T follicular helper cell (primary cell): ENCODE results near the gene CRYBG1.

Source experiments
- DNase-seq: peaks from one replicate; pipeline ENCODE4 v3.0.0-alpha.2; 2020; ENCODE audit warnings: low read depth

Gene CRYBG1

DNA sequence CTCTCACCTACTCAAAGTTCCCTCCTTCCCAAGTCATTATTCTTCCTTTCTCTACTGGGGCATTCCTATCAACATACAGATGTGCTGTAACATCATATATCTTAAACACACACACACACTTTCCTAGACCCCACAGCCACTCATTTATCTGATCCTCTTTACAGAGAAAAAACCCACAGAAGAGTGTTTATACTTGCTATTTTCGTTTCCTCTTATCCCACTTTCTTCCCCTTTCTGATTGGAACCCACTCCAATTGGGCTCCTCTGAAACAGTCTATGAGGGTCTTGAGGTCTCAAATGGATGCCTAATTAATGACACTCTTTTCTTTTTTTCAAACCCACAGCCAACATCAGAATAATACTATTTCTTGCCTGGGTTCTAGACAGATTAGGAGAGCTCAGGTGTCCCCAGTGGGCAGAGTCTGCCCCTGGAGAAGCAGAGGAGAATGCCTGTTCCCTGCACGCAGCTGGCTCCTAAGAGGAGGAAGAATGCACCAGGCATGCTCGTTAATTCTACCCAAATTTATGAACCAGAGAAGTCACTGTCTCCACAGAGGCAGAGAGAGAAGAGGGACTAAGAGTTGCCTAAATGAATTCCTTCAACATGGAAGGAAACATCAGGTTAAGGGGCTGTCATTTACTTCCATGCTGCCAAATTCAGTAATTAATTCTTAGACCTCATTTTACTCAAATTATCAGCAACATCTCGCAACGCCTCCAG, 65.9 kb downstream of the CRYBG1 start:
- no peak for DNase-seq

DNA sequence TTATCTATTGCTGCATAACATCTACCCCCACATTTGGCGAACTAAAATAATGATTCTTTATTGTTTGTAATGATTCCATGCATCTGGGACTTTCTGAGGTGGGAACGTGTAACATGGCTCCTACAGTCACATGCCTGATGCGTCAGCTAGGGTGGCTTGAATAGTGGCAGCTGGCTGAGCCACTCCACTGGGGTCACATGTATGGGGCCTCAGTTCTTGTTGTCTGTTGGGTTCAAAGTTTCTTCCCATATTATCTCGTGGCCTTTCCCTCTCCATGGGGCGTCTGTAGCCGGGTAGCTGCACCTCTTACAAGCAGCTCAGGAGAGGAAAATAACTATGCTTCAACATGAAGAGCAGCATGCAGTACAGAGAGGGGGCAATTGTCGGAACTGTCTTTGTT, 69.9 kb downstream of the CRYBG1 start:
- DNase-seq, result no peak

DNA sequence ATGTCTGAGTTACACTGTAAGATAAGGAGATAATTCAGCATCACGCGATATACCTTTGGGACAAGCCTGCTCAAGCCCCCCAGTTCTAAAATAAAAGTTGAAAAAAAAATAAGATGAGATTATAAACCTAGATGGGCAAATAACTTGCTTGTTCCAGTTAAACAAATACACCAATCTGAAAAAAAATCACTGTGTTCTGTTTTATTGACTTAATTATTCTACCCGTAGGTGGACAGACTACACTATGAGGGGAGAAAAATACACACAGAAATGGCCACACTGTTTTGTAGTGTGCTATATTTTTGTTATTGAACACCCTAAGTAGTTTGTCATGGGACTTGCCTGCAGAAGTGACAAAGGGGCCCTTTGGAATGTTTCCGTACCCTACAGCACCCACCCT, 70.9 kb downstream of the CRYBG1 start:
- no peak for DNase-seq

DNA sequence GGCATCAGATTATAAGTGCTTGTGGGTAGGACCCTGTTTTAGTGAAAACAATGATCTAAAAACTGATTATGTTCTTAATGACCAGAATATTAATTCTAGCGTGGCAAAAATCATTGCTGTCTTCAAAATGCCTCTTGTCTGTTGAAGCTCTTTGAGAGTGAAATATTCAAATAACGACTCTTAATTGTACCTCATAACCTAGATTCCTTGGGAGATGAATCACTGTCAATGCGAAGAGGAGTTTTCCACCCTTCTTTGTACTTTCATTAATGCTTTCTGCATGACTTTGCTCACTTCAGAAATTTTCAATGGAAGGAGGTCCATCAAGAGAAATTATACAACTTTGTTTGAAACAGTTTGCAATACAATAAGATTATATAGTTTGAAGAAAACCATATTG, 71.5 kb downstream of the CRYBG1 start:
- DNase-seq, result no peak

DNA sequence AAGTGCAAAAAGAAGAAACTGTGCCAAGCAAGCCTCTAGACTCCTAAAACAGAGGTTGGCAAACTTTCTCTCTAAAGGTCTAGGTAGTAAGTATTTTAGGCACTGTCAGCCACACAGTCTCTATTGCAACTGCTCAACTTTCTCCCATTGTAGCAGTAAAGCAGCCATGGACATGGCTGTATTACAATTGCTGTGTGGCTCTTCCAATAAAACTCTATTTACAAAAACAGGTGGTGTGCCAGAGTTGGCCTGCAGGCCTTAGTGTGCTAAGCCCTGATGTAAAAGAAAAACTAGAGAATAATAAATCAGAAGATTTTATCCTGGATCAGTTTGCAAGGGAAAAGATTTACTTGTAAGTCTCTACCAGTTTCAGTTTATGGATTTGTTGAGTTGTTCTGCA, 74.0 kb downstream of the CRYBG1 start:
- no peak for DNase-seq

DNA sequence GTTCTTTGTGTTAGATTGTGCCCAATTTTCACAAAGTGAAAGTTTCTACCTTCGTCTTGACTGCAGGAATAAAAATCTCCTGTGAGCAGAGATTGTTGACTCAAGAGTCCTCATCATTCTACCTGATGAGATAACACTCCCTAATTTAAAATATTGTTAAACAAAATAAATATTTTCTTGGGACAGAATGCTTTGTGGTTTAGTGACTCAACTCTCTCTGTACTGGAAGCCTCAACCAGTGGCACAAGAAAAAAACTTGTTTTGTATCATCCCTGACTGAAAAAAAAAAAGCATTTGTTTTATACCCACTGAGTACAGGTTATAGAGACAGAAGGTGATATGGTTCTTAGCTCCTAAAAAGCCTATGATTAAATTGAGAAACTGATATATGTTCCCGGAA, 78.9 kb downstream of the CRYBG1 start:
- no peak for DNase-seq

DNA sequence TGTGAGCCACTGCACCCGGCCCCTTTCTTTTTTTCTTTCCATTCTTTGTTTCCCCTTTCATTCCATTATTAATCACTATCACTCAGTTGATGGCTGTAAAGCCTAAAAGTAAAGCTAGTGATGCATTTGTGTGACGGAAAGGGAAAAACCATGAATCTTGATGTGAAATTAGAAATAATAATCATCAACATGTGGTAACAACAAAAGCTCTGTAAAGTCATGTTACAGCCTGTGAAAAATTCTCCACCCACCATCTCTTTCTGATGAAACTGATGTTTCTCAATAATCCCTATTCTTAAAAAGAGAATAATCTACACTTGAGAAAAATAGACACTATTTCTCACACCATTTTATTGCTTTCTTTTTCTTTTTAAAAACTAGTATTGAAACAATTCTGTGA, 80.0 kb downstream of the CRYBG1 start:
- no peak for DNase-seq

DNA sequence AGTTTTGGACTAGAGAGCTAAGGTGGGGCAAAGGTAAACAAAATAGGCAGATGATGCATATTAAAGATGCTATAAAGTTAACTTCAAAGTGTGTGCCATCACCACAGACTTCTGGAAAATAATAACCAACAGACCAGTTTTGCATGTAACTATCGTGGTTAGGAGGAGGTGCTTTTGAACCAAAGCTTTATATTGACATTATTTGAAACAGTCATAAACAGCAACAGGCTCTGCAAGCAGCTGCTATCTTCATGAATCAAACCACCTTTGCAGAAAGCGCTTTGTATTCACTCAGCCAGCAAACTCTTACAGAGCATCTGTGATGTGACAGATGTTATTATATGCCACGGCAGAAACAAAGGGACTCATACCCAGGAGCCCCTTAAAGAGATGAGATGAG, 81.9 kb downstream of the CRYBG1 start:
- DNase-seq, result no peak

DNA sequence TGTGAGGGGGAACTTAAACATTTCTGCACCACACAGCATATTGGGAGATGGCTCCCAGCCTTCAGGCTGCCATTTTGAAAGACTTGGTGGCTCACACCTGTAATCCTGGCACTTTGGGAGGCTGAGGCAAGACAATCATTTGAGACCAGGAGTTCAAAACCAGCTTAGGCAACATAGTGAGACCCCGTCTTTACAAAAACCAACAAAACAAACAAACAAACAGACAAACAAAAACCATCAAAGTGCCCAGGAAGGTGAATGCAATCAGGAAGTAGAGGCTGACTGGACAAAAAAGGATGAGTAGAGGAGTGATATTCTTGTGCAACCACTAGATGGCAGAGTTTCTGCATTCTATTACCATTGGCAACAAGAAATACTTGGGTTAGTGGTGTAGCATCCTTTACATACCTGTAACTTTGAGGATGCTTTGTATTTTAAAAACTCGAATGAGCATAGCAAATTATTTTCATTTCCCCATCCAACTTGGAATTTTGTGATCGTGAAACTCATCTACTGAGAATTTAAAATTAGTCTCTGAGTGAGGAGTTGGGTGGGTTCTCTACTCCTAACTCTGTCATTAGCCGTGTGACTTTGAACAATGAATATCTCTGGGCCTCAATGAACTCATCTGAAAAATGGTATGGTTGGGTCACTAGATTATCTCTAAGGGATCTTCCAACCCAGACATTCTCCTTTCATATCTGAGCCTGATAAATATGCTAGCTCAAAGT, 84.4 kb downstream of the CRYBG1 start:
- no peak for DNase-seq

DNA sequence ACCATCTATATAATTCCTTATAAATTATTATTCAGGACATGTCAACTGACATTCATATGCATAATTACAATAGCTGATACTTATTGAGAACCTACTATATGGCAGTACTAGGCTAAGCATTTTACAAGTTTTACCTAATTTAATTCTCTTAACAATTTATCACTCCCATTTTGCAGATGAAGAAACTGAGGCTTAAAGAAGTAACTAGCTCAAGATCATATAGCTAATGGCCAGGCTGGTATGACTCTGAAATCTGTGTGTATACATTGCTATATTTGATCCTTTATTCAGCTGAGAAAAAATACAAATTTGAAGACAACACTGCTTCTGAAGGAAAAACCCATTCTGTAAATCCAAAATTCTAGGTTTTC, 85.0 kb downstream of the CRYBG1 start:
- DNase-seq, result no peak

DNA sequence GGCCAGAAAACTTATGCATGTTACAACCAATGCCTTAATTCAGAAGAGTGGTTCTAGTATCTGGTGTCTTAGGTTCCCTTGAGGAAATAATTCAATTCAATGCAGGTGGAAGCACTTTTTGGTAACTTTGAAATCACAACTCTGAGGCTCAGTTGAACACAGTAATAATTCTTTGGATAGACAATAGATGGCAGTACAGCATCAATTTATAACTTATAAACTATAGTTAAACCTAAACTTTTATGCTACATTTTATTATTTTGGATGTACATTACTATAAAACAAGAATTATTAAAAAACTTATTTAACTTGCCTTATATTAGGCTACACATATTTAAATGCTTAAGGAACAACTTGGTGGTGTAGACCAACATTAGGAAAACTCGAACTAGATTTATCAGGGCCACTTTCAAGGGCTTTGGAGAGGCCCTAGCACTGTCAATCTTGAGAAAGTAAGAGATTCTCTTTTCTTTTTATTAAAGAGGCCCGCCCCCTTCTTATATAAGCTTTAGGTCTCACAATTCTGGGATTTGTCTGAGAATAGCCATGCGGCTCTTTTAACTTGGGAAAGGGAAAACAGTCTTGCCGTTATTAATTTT, 85.9 kb downstream of the CRYBG1 start:
- DNase-seq, result no peak

DNA sequence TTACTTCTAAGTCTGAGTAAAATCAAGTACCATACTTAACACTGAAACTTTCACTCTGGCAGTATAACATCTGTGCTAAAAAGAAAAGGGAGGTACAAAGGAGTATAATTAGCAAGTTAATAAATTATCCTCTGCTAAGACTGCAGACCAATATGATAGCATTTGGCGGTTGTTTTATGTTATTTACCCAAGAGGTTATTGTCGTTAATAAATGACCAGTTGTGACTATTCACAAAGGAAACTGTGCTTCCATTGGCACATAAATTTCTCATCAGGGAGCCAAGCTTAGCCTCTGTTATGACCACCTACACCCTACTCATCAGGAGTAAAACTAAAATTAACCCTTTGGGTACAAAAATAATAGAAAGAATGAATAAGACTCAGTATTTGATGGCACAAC, 86.5 kb downstream of the CRYBG1 start:
- DNase-seq, result no peak

DNA sequence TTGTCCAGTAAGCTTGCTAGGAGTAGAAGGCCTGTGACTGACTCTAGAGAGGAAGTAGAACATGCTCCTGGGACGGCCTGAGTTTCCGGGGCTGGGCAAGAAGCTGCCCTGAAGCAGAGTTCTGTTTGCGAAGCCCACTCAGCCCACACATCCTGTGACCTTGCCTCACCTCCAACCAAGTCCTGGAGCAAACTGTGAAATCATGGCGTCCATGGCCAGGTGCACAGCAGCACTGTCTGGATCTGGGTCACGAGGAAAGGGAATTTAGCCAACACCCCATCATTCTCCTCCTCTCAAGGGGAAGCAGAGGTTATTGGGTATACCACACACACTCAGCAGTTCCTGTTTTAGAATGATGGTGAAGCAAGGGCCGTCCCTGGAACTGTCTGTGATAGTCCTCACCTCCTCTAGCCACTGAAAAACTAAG, 87.5 kb downstream of the CRYBG1 start:
- DNase-seq, result no peak

DNA sequence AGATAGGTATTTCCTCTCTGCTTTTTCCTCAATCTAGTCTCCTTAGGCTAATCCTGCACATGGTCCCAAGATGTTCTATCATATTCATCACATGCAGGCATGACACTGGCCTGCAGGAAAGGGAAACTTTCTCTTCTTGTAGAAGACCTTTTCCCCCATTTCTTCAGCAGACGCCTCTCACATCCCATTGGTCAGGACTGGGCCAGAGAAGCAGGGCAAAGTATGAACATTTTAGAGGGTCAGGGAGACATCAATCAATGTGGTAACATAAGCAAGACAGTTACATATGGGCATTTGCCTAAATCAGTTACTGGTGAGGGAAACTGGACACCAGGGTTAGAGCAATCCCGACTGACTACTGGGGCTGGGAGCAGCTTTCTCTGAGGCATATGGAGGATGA, 90.1 kb downstream of the CRYBG1 start:
- DNase-seq, result no peak

DNA sequence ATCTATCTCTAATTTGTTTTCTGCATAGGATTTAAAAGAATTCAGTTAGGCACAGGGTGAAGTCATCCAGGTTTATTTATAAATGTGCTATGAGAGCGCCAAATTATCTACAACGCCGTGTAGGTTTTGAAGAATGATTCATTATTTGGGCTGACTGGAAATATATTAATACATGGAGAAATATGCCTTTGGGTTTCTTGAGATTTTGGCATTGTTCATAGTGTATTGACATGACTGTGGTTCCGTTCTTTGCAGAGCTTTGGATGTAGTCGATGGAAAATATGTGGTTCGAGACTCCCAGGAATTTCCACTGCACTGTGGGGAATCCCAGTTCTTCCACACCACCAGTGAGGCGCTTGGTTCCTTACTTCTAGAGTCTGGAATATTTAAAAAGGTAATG, 90.9 kb downstream of the CRYBG1 start:
- DNase-seq, result no peak

DNA sequence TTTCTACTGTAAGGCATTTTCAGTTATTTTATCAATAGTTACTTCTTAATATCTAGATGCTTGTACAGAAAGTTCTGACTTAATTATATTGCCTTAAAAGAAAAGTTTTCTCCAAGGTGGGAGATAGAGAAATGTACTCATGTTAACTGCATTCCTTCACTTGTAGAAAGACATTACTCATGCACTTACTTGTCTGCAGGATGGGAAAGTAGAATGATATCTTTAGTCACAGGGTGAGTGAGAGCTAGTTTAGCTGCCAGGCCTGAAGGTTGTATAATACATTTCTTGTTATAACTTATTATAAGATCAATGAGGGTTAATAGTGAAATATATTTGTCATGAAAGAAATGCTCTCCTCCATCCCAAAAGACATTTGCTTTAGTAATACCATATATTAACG, 92.1 kb downstream of the CRYBG1 start:
- no peak for DNase-seq

DNA sequence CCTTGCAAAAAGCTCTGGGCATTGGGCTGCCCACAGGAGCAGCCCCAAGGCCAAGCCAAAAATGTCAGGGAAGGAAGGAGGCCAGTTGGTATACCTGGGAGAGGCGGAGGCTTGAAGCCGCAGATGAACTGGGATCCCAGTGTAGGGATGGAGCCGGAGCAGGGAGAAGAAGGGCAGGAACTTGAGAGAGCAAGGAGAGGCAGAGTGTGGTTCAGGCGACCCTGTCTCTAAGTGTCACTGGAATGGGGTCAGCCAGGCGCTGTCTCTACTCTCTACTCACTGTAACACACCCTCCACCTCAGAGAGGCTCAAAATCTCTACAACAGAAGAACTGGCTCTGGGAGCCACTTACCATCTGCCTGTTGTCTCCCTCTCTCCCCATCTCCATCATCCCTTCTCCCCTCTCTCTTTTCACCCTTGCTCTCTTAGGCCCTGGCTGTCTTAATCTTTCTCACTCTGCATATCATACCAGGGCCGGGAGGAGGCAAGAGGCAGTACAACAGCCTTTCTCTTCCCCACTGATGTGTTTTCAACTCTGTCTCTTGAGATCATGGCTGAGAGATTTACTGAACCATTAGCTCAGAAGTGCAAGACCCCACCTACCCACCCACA, 93.3 kb downstream of the CRYBG1 start:
- DNase-seq, result no peak

DNA sequence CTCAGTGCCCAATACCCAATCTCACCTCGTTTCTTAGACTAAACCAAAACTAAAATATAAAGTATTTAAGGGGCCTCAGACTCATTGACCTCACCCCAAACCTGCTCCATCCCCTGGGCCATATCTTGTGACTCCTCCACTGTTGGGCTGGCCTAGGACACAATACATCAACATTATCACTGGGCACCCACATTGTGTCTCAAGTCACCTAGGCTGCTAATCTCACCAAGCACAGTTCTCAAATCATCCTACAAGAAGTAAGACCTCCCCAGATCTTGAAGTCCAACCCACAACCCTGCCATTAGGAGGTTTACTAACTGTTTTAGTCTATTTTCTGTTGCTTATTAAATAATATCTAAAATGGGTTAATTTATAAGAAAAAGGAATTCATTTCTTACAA, 96.2 kb downstream of the CRYBG1 start:
- DNase-seq, result no peak

DNA sequence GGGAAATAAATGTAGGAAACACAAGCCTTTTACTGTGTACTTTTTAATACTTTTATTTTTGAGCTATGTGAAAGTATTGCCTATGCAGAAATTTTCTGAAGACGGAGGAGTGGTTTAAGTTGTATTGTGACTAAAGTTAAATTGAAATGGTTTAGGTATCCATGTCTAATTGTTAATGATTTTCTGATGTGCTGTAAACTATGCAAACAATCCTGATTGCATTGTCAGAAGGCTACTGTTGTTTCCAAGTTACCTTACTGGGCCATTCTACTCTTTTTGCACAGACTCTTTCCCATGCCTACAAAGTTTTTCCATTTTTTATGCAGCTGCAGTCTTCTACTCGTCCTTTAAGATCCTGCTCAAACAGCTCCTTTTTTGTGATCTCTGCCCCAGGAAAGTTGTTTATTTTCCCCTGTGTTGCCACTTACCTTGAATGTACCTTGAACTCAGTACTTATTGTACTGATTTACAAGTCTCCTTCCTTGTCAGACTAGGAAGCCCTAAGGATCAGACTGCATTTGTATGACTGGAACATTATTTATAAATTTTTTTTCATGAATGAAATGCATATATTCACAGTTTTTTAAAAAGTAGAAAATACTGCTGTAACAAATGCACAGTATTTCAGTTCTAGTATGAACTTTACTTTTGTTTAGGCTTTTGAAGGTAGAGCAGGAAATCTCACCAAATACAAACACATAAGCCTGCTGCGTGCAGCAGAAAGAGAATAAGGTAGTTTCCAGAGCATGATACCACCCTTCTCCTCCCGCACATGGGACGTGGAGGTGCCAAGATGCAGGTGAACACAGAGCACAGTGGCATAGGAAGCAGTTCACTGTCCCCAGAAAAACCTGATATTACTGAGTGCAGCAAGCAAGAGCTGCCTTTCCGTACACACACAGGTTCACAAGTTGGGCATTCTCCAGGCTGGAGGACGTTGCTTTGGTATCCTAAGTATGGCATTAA, 97.8 kb downstream of the CRYBG1 start:
- DNase-seq, result no peak

DNA sequence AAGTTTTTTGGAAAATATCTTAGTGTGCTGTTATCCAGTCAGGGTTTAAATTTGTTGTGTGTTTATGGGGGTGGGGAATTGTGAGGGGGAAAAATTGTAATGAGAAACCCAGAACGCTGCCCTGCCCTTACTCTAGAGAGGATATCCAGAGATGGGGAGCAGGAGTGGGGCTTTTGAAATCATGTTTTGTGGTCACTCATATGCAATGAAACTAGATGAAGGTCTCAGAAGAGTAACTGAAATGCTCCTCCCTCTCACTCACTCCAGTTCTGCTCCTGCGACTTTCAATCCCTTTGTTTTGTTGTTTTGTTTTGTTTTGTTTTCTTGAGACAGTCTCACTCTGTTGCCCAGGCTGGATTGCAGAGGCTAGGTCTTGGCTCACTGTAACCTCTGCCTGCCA, 100.0 kb downstream of the CRYBG1 start:
- no peak for DNase-seq

DNA sequence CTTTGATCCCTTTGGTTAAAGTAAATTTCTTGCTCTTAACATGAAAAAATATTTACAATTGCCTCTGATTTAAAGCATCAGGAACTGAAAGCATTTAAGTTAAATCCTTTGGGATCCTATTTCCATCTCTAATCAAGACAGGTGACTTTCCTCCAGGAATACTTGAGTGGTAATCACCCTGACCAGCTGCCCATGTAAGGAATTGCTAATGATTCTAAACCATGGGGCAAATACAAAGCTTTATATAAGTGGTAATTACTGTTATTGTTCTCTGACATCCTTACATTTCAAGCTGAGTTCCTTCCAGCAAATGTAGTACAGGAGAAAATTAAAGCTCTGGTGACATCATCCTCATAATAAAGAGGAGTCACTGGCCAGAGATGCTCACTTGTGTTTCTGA, 100.6 kb downstream of the CRYBG1 start:
- no peak for DNase-seq
